GM19193 (cell line): ENCODE data around the gene AIRE.

ENCODE experiments used
- POLR2A ChIP-seq: IDR thresholded peaks from 4 replicates; pipeline ENCODE4 v1.6.1; 2011; ENCODE audit not compliant: insufficient read depth, insufficient read length; ENCODE audit errors: extremely low read depth

Gene AIRE

DNA sequence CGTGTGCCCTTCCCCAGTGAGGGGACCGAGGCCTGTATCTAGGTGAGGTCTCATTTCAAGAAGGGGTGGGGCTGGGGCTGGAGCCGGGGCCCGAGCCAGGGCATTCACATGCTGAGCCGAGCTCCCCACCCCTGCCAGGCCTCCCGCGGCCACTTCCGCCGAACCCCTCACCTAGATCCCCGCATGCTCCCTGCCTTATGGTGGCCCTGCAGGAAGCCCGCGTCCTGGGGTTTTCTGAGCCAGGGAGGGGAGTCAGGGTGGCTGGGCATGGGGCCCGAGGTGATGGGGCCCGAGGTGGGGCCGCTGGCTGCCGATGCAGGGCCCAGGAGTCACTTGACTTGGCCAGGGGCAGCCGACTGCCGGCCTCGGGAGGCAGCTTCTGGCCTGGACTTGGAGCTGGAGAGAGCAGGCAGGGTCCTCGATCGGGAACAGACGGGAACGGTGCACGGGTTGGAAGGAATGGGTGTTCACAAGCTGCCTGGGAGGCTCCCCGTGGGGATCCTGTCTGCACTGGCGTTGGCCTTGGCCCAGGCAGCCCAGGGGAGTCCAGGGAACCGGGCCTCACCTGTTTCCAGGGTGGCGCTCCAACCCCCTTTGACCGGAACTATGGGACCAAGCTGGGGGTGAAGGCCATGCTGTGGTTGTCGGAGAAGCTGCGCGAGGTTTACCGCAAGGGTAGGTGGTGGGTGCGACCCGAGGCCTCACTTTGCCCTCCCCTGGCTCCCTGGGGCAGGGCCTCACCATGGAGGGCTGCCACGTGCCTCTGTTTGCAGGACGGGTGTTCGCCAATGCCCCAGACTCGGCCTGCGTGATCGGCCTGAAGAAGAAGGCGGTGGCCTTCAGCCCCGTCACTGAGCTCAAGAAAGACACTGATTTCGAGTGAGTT is 40.0 kb downstream of the AIRE start:
- TF ChIP-seq POLR2A = no peak

DNA sequence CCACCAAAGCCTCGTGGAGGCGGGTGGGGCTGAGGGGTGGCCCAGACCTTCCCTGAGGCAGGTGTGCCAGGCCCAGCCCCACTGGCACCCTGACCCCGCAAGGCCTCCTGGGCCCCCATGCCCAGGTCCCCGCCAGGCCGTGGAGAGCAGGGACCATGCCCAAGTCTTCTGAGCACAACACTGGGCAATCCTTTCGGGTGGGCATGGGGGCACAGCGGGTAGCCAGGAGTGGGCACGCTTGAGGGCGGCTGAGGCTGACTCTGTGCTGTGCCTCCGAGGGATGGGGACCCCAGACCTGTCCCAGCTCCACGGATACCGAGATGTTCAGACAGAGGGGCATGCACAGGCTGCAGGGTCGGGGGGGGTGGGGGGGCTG is 40.6 kb downstream of the AIRE start:
- no peak for TF ChIP-seq POLR2A

DNA sequence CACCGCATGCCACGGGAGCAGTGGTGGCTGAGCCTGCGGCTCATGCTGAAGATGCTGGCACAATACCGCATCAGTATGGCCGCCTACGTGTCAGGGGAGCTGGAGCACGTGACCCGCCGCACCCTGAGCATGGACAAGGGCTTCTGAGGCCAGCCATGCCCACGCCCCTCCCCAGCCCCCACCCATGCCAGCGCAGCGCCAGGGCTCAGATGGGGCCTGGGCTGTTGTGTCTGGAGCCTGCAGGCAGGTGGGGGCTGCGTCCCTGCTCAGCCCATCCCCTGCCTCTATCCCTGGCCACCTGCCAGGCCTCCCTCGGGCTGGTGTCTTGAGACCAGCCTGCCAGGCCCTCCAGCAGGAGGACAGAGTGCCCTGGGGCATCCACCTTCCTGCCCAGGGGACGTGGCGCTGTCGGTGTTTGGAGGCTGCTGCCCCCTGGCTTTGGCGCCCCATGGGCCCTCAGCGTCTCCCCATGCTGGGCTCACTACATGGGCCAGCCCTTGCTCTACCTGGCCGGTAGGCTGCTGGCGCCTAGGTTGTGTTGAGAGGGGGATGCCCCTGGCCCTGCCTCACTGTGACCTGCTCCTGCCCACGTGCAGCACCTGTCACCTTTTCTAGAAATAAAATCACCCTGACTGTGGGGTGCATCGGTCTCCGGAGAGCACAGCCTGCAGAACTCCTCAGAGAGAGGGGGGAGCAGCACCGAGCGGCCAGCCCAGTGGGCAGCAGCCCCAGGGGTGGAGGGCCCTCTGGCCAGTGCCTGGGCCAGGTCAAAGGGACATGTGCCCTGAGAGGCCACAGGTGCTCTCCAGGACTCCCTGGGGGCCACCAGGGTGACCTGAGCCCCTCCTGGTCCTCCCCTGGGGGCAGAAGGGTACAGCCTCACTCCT is 41.3 kb downstream of the AIRE start:
- no peak for TF ChIP-seq POLR2A

DNA sequence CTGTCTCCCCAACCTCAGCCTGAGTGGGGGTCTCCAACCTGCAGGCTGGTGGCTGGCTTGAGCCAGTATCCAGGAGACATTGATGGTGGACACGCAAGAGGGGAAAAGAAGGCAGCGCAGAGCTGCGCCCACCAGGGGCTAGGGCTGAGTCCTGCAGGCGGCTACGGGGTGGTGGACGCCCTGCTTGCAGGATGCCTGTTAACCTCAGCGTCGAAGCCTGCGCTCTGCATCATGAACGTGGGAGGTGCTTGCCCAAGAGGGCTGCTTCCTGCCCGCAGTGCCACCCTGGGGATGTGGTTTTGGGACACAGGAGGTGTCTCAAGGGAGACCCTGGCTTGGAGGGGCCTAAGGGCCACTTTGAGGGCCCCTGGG is 41.9 kb downstream of the AIRE start:
- TF ChIP-seq POLR2A = no peak

DNA sequence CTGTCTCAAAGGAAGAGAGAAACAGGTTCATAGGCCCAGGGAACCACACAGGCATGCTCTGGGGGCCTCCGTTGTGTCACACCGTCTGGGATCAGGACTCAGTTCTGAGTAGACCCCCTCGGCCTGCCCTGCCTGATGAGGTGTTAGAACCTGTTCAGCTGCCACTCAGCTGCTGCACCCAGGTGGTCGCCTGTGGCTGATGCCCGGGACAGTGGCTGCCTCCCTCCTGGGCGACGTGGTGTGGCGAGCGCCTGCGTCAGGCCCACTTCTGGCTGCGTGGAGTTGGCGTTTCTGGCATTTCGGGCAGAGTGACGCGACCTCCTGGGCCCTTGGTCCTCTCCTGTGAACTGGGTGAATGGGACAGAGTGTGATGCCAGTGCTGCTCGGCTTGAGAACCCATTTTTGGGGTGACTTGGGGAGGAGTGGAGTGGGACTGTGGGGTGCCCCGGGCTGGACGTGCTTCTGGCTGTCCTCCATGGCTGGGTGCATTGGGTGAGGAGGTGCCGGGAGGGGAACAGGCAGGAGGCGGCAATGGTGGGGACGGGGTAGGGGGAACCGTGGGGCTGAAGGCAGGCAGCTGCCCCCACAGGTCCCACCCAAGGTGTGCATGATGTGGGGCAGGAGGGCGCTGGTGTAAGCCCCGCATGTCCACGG is 42.7 kb downstream of the AIRE start:
- peak; percentile 30 for TF ChIP-seq POLR2A

DNA sequence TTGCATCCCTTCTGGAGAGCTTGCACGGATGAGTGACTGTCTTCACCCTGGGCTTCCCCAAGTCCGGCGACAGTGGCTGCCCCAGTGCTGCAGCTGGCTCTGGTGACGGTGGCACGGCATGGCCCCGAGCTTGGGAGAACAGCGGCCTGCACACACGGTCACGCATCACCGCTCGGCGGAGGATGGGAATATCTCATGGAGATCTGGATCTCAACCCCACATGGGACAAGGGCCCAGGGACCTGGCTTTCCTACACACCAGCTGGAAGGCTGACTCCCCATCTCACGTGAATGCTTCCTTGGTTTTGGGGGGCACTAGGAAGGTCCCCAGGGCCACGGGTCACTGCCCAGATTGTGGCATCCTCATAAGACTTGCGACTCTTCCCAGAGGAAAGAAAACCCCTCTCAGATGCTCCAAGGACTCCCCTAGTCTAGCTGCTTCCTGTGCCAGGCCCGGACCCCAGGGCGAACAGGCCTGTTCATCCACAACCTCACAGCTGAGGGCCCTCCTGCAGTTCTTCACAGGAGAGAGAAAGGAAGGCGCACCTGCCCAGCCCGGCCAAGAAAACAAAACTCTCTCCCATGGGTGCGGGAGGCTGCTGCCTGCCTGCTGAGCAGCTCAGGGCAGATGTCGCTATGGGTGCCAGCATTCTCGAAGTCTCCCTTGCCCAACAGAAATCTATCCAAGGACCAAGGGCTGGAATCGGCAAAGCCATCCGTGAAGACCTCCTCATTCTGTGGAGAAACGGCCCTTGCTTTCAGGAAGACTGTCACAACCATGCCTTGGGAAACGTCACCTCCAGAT is 43.6 kb downstream of the AIRE start:
- TF ChIP-seq POLR2A = peak; percentile 36

DNA sequence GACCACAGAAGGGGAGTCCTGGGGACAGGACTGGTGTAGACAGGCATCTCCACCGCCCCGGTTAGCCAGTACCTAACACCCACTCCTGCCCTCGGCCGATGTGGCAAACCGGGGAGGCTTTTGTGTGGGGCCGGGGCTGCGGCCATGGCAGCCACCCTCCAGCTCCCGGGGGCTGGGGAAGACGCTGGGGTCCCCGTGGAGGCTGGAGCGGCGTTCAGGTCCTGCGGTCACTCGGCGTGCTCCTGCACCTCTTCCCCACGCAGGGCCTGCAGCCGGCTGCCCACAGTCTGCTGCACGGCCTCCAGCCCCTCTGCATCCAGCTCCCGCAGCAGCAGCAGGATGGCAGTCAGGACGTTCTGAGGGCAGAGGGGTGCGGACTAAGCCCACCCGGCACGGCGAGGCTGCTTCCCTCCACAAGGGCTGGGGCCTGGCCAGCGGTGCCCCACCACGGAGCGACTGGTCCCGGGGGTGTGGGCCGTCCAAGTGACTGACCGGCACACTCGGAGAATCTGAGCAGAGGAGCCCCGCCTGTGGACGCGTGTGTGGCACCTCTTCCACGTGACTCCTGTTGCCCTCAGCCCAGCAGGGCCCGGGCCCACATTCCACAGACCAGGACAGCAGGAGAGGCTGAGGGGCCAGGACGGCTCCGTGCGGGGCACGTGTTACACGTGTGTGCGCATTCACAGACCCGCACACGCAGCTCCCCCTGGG is 44.5 kb downstream of the AIRE start:
- TF ChIP-seq POLR2A = no peak

DNA sequence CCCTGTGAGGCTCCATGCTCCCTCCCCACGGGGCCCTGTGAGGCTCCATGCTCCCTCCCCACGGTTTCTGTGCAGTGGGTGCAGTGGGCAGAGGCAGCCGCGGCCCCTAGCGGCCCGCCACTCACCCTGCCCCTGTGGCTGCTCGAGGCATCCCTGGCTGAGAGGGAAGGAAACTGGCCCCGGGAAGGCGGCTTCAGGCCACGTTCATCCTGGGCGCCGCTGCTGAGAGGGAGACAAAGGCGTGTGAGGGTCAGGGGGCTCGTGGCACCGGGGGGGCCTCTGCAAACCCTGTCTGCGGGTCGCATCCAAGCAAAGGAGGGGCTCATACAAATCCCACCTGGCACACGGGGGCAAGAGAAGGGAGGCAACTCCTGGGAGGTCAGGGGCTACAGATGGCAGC is 45.0 kb downstream of the AIRE start:
- no peak for TF ChIP-seq POLR2A

DNA sequence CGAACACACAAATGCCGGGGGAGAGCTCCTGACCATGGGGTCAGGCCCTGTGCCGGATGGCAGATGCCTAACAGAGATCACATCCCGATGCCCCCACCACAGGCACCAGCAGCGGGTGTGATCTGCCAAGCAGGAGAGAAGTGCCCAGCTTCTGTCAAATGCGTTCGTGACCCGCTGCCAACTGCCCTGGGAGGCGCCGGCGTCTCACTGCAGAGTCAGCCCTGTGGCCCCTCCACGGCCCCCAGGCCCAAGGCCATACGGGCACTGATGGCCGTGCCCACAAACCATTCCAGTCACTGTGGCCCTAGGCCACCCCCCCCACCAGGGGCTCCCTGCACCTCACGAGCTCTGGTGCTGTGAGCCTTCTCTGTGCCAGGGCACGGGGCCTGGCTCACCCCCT is 45.5 kb downstream of the AIRE start:
- no peak for TF ChIP-seq POLR2A

DNA sequence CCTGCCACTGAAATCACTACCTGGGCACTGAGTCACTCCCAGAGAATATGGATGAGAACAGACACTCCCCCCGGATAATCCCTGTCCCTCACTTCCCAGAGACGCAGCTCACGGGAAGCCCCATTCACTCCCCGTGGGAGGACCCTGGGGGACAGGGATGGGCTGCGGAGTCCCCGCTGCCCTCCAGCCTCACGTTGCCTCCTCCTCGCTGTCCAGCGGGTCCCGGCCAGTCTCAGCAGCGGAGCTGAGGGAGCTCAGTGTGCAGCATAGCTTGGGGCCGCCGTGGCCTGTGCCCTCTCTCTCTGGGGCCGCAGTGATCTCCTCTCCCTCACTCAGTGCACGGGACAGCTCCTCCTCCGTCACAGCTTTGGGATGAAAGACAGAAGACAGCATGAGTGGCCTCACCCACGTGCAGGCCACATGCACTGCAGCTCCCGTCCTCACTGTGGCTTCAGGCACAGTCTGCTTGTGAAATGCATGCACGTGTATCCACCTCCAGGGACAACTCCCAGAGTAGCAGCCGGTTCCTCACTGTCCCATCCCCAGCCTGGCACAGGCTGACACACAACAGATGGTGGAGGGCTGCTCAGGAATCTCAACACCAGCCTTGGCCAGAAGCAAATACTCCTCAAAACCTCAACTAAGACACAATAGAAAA is 46.1 kb downstream of the AIRE start:
- peak; percentile 7 for TF ChIP-seq POLR2A

DNA sequence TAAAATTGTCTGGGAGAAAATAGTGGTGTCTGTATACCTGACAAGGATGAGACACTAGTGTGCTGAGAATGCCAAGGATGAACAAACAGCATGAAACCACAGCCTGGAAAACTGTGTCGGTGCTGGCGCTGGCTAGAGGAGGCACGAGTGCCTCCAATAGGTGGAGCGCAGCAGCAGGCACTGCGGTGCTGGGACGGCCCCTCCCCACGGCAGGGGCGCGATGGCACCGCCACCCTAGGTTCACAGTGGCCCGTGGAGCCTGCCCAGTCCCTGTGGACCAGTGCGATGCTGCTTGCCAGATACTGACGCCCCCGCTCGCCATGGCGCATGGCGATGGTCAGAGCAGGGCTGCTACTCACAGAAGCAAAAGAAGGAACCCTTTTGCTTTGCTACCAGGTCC is 46.7 kb downstream of the AIRE start:
- TF ChIP-seq POLR2A = no peak

DNA sequence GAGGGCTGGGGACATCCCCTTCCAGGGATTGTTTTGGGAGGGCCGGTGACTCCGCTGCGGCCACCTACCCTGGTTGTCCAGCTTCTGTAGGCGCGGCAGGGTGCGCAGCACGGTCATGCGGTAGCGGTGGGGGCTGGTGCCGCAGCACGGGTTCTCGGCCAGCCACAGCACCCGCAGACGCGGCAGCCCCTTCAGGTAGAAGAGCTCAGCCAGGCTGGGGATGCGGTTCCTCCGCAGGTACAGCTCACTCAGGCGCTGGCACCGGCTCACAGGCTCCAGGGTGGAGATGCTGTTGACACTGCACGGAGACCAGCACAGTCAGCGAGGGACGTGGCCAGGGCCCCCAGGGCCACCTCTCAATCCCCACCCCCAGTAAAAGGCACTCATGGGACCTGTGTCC is 47.3 kb downstream of the AIRE start:
- TF ChIP-seq POLR2A = no peak

DNA sequence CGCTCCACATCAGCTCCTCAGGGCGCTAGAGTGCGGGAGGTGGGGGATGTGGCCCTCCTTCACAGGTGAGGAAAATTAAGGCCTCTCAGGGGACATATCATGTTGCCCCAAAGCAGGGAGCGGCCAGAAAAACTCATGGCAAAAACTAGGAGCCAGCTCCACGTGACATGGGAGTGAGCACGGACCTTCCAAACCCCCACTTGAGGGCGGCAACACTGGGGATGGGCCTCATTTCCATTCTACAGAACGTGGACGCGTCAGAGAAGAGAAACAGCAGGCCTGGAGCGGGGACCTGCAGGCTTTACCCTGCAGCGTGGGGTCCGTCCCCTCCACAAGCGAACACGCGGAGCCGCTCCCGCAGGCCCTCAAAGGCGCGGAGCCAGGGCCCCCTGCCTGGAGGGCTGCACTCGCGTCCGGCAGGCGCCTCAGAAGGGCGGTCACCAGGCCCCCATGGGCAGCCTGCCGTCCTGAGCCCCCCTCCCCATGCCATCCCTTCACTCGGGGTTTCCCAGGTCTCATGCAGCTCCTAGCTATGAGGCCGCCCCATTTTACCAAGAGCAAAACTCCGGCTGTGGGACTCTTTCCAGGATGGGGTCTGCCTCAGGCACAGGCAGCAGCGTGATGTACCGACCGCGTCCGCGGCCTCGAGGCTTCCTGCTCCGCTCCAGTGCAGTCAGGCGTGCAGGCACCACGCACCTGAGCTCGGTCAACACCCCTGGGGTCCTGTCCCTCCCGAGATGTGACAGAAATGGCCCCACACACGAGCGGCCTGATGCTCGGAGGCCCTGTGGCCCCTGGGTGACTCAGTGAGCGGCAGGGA is 48.0 kb downstream of the AIRE start:
- no peak for TF ChIP-seq POLR2A

DNA sequence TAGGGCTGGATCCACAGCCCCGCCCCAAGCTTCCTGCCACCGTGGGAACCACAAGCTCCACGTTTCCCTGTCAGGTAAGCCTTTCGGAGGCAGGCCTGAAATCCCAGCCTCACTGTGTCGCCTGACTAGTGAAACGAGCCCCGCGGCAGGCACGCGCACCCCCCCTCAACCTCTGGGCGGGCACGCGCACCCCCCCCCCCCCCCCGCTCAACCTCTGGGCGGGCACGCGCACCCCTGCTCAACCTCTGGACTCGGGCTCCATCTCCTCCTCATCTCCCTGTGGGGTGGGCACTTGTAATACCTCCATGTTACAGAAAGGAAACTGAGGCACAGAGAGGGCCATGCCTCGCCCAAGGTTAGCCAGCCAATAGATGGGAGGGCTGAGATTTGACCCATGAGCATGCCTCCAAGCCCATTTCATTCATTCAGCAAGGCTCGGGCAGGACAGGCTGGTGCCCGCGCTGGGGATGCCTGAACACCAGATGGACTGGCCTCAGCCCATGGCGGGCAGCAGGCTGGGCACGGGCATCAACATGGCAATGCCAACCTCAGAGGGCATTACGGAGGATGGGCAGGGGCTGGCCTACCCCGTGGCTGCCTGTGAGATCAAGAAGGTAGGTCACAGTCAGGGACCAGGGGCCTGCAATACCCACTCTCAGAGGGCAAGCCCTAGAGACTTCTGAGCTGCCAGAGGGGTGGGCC is 48.8 kb downstream of the AIRE start:
- TF ChIP-seq POLR2A = no peak
